HepG2 (cell line): ENCODE results near the gene HHATL. TPM values are rescaled to one million over a fixed set of nuclear protein-coding genes. Genes with fewer than 3 reads are reported as not detected.

Experiments used
- ATAC-seq: fragments of 200-7000 bp; cut with Tn5 transposase; 3 replicates; pipeline ENCODE4 v1.9.1; 2020; ENCODE audit warnings: mild to moderate bottlenecking, moderate library complexity
- BruUV-seq: library from RNA; stranded (reverse); fragments of 400-500 nt; replicated peaks from 2 replicates; lab custom pipeline; 2021; lab: Mats Ljungman, UMichigan
- CTCF ChIA-PET: fragments of 300-600 bp; formaldehyde crosslinking; extraction: SDS; loops from one replicate; lab custom pipeline; 2021; ENCODE audit warnings: low total read pairs, inconsistent platforms, low intra/inter-chr PET ratio; lab: Yijun Ruan, JAX
- POLR2A ChIA-PET: fragments of 350-600 bp; sonication (Branson Sonifier 250); formaldehyde crosslinking; loops from one replicate; lab custom pipeline; 2020; ENCODE audit warnings: antibody characterized with exemption, inconsistent platforms; lab: Yijun Ruan, JAX
- DNase-seq: peaks from one replicate; pipeline ENCODE4 v3.0.0-alpha.2; 2015; ENCODE audit warnings: low spot score
- FAIRE-seq: peaks from 3 replicates; lab custom pipeline; 2011; peaks lifted over from hg19 to GRCh38; lab: Jason Lieb, UNC
- H2AFZ ChIP-seq: one replicate; pipeline ENCODE4 v1.6.1; 2011; ENCODE audit warnings: low read length, inconsistent platforms
- H3K27ac ChIP-seq: fragments of 300-600 bp; 3 replicates; pipeline ENCODE4 v1.8.0; 2011; ENCODE audit warnings: mixed run types, mild to moderate bottlenecking, mixed read lengths, low read length, inconsistent platforms; ENCODE audit not compliant: insufficient read depth; ENCODE audit errors: extremely low read length
- H3K27me3 ChIP-seq, 2 experiments: fragments of 200-600 bp in 1 of 2; 2 replicates in 1 of 2; 3 replicates in 1 of 2; pipeline versions ENCODE4 v1.6.0 to v1.8.0; 2011; ENCODE audit warnings: low read length in 2 of 2, mild to moderate bottlenecking in 2 of 2, moderate library complexity in 2 of 2, inconsistent platforms in 1 of 2; ENCODE audit not compliant: insufficient read depth in 2 of 2, control insufficient read depth in 1 of 2
- H3K36me3 ChIP-seq, 2 experiments: fragments of 200-600 bp in 1 of 2; replicated peaks in 1 of 2; 2 replicates in 1 of 2; 3 replicates in 1 of 2; pipeline versions ENCODE4 v1.5.1 to v1.8.0; 2011; ENCODE audit warnings: low read length in 2 of 2, inconsistent platforms in 1 of 2; ENCODE audit not compliant: insufficient read depth in 2 of 2, control insufficient read depth in 1 of 2
- H3K4me1 ChIP-seq: 2 replicates; pipeline ENCODE4 v1.5.1; 2012; ENCODE audit warnings: low read length, inconsistent platforms; ENCODE audit not compliant: insufficient read depth
- H3K4me2 ChIP-seq: 2 replicates; pipeline ENCODE4 v1.6.0; 2011; ENCODE audit warnings: low read depth, low read length, inconsistent platforms
- H3K4me3 ChIP-seq, 3 experiments: fragments of 200-600 bp in 1 of 3; sonication (generic), shearing (Covaris generic) in 1 of 3; replicated peaks in 1 of 3; 2 replicates each; pipeline ENCODE4 v1.5.1; 2011 to 2016; ENCODE audit warnings: low read length in 3 of 3, inconsistent platforms in 2 of 3, low read depth in 2 of 3, mild to moderate bottlenecking in 2 of 3, control low read depth in 1 of 3, mixed read lengths in 1 of 3; ENCODE audit not compliant: insufficient read depth in 1 of 3
- H3K79me2 ChIP-seq: one replicate; pipeline ENCODE4 v1.6.1; 2011; ENCODE audit warnings: low read length, inconsistent platforms; ENCODE audit not compliant: insufficient read depth
- H3K9ac ChIP-seq: 2 replicates; pipeline ENCODE4 v1.6.0; 2011; ENCODE audit warnings: mild to moderate bottlenecking, low read depth, low read length, inconsistent platforms; ENCODE audit not compliant: insufficient read depth
- H3K9me3 ChIP-seq: 2 replicates; pipeline ENCODE4 v1.5.1; 2012; ENCODE audit warnings: mild to moderate bottlenecking, low read length
- H4K20me1 ChIP-seq: 2 replicates; pipeline ENCODE4 v1.6.0; 2011; ENCODE audit warnings: inconsistent platforms, mild to moderate bottlenecking, low read length, moderate library complexity; ENCODE audit not compliant: insufficient read depth
- SMAD9 ChIP-seq: sonication (generic); formaldehyde crosslinking; IDR thresholded peaks from 2 replicates; pipeline ENCODE4 v1.5.1; 2020; ENCODE audit warnings: mild to moderate bottlenecking, missing genetic modification reagents
- TBL1XR1 ChIP-seq: fragments of 150-350 bp; IDR thresholded peaks from 2 replicates; pipeline ENCODE4 v1.6.1; 2014; ENCODE audit warnings: borderline replicate concordance, low read length; ENCODE audit not compliant: partially characterized antibody
- ZMYM4 ChIP-seq: sonication (generic); formaldehyde crosslinking; IDR thresholded peaks from 2 replicates; pipeline ENCODE4 v1.8.1; 2023; ENCODE audit warnings: mild to moderate bottlenecking, missing genetic modification reagents
- ZSCAN22 ChIP-seq: sonication (generic); formaldehyde crosslinking; IDR thresholded peaks from 2 replicates; pipeline ENCODE4 v1.4.0; 2020; ENCODE audit warnings: mild to moderate bottlenecking, missing genetic modification reagents
- WGBS: methylation state at CpG from one replicate; pipeline ENCODE4 v1.1.6; 2017; ENCODE audit warnings: low lambda C conversion rate; 5-methylcytosine and 5-hydroxymethylcytosine counted together
- in situ Hi-C: cut with HindIII; loops from 2 replicates; pipeline ENCODE4 v1.10.0; 2017; ENCODE audit warnings: low pct_unique_long_range_greater_than_20kb; ENCODE audit not compliant: extremely low pct_ligation_motif_present
- intact Hi-C: fragments of 100-400 bp; cut with micrococcal nuclease; formaldehyde crosslinking; loops from one replicate; pipeline ENCODE4 v1.10.0; 2022; ENCODE audit not compliant: unreplicated experiment
- polyA plus RNA-seq, 8 experiments: library from polyadenylated mRNA; depleted of rRNA in 3 of 8; stranded (reverse) in 7 of 8; unstranded in 1 of 8; fragments of >200 nt; fragmentation: Illumina TruSeq in 4 of 8; extraction: Trizol in 4 of 8; gene quantifications; 2 replicates each; pipeline versions ENCODE4 v1.2.1 to v1.2.3, GENCODE V29; 2011 to 2016; ENCODE audit warnings: low read depth in 4 of 8, missing spikeins in 1 of 8, mixed read lengths in 1 of 8; ENCODE audit not compliant: insufficient read depth in 1 of 8
- total RNA-seq, 5 experiments: library from RNA; depleted of rRNA; stranded (reverse); fragments of >200 nt; fragmentation: Illumina TruSeq; extraction: Trizol; gene quantifications; 2 replicates each; pipeline ENCODE4 v1.2.3, GENCODE V29; 2016; ENCODE audit warnings: low read depth in 1 of 5

The HHATL gene
- total and polyA plus RNA-seq, 2 of the 13 experiments (the other 11 are each of a cell fraction or from before 2014, with no cell fraction given), result 0.26 TPM; not detected in 1

DNA sequence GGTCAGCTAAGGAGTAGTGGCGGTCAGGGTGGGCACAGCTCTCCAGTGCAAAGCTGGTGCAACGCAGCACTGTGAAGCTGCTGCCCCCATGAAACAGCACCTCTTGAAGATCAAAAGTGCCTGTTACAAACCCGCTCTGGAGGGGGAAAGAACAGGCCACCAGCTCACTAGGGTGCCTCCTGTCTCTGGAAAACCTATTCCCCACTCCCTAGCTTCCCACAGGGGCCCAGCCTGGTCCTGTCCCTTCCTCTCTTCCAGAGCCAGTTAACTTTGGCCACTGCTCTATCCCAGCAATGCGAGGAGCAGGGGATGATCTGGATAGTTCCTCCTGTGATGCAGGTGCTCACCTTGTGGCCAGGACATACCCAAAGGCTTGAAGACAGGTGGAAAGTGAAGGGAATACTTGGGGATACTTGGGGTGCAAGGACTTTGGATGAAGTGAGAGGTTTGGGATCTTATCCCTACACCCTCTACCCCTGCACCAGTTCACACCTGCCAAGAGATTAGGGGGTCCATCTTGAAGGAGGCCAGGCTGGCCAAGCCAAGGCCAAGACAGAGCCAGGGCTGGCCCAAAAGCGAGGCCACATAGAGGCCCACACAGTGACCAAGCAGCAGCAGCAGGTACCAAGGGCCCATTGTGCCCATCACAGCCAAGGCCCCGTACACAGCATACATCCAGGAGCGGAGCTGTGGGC is 4.2 kb downstream of the HHATL start:
- Histone ChIP-seq H3K9me3 (no peaks in the 10 kb centered on the region), H3K4me3 (no peak overlapping the region)
- TF ChIP-seq ZMYM4 (CRISPR knock-in tag) (no peak), SMAD9 (CRISPR knock-in tag) (no peak)

DNA sequence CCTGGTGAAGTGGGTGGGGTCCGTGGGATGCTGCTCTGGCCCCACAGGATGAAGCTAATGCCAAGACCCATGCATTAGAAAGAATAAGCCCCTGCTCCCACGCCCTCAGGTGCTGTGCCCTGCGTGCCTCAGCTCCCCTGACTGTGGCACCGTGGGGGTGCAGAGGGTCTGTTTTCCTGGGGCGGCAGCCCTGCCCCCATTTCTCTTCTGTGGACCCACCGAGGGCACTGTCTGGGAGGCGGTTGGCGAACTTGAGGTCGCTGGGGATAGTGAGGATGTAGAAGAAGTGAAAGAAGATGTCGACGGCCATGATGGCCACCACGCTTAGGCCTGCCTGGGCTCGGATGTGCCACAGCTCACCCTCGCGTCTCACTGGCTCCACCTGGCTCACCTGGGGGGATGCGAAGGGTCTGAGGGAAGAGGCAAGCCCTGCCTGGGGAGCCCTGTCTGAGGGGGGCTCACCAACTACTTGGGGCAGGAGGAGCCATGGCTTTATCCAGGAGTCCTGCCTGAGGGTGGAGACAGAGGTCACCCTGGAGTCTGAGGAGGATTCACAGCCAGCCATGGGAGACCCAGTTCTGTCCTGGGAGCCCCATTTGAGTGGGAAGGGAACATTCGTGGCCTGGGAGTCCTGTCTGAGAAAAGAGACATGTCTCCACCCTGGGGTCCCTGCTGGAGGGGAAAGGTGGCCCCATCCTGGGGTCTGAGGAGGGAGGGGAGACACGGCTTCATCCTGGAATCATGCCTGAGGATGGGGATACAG is 5.1 kb downstream of the HHATL start:
- Histone ChIP-seq H2AFZ (no peak overlapping the region), H3K36me3 (no peaks in the 10 kb centered on the region), H3K79me2 (no peaks in the 10 kb centered on the region), H3K4me1 (no peaks in the 10 kb centered on the region), H3K9me3 (no peaks in the 10 kb centered on the region), H3K4me3 (no peak overlapping the region), H4K20me1 (no peaks in the 10 kb centered on the region), H3K9ac (no peak overlapping the region), H3K27ac (no peak overlapping the region), H3K4me2 (no peak overlapping the region), H3K27me3 (peaks cover 6 to 19% of the 10 kb centered on the region in 2 experiments; a peak in 3 of 5 replicates)
- WGBS, result 22% methylated on average over 4 of the region's 18 CpGs
- FAIRE-seq, result no peak
- CTCF ChIA-PET, result no interaction called here
- no peak for ATAC-seq
- in situ Hi-C loops, result no loop called here
- BruUV-seq, result no TSS peak
- peak; percentile 47; the same call in 1 of the 2 replicates for TF ChIP-seq ZSCAN22 (CRISPR knock-in tag)
- no peak for TF ChIP-seq TBL1XR1
- POLR2A ChIA-PET, result no interaction called here
- no peak for DNase-seq
- intact Hi-C loops, result no loop called here

More for the DNA sequence above, 4.2 kb downstream of the HHATL start:
- Histone ChIP-seq H2AFZ (no peak overlapping the region), H3K4me2 (no peak overlapping the region), H3K79me2 (no peaks in the 10 kb centered on the region), H3K27ac (no peak overlapping the region), H3K9ac (no peak overlapping the region), H3K36me3 (no peaks in the 10 kb centered on the region), H4K20me1 (no peaks in the 10 kb centered on the region), H3K27me3 (peaks cover 6 to 10% of the 10 kb centered on the region in 2 experiments; a peak in 3 of 5 replicates), H3K4me1 (no peaks in the 10 kb centered on the region)
- POLR2A ChIA-PET, result no interaction called here
- in situ Hi-C loops, result no loop called here
- no TSS peak for BruUV-seq
- FAIRE-seq (no peak), DNase-seq (no peak), ATAC-seq (no peak)
- intact Hi-C loops, result no loop called here
- WGBS, result 31% methylated on average over 5 of the region's 7 CpGs
- CTCF ChIA-PET, result no interaction called here
